ENCODE data around the gene SNX11.

SNX11 gene

DNA sequence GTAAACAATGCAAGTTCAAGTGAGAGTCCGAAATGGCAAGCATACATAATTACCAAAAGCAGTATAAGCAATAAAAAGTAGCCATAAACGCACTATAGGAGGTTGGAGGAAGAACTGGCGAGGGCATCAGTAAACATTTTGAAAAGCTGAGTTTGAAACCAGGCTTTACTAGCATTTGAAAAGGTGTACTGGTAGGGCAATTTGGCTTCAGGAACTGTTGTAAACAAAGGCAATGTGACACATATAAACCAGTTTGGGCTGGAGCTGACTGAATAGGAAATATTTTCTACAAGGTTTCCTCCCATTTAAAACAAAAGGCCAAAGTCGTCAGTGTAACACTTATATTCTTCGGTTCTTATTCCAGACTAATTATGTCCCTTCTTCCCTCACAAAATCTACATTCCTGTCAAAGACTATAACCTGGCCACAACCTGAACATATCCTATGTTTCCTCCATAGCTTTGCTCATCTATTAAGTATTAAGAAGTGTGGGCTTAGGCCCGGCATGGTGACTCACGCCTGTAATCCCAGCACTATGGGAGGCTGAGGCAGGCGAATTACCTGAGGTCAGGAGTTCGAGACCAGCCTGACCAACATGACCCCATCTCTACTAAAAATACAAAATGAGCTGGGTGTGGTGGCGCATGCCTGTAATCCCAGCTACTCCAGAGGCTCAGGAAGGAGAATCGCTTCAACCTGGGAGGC is 14.1 kb upstream of the SNX11 start:
- DNase-seq (ENCODE audit: low spot score) (no peak), FAIRE-seq (no peak)

DNA sequence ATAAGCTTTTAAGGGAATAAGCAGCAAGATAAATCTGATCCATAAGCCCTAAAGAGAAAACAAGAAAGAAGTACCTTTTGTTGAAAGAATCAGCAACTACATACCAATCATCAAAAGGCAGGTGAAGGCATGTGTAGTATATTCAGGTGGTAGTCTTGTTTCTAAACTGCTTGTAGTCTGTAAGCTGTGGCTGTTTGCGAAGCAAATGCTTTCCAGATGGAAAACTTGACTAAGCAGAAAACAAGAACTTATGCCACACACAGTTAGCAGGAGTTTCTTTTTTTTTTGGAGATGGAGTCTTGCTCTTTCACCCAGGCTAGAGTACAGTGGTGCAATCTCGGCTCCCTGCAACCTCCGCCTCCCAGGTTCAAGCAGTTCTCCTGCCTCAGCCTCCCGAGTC is 12.0 kb upstream of the SNX11 start:
- DNase-seq (ENCODE audit: low spot score) (no peak), FAIRE-seq (no peak)

DNA sequence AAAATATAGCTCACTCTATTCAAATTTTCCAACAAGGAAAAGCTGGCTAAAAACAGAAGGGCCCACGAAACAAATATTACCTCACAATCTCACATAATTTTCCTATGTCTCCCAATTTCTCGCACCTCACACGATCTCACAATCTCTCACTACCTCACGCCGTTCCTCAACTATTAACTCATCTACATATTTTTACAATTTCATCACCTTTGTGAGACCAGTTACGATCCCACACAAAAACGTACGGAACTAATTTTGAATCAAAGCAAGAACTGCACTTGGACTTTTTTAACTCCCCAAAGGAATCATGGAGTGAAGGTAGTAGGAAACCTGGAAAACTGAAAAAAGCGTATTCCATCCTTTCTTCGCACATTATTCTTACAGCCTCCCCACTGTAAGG is 7.4 kb upstream of the SNX11 start:
- no peak for DNase-seq (ENCODE audit: low spot score)
- no peak for FAIRE-seq

DNA sequence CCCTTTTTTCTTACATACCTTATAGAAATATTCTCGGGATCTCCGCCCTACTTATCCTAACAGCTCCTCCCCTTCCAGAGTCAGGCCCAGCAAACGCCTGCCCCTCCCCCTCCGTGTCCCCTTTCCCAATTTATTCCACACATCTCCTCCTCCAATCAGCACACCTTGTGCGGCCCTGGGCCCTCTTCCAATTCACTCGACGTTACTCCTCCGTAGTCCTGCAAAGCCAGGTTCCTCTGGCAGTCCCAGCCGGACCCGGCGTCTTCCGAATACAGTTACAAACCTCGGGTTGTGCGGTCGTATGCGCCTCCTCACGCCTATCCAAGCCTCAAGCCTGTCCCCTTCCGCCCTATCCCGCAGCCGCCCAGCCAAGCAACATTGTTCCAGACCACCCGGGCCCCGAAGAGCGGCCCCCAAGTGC is 7.0 kb upstream of the SNX11 start:
- FAIRE-seq (no peak), DNase-seq (ENCODE audit: low spot score) (peak; percentile 64)

DNA sequence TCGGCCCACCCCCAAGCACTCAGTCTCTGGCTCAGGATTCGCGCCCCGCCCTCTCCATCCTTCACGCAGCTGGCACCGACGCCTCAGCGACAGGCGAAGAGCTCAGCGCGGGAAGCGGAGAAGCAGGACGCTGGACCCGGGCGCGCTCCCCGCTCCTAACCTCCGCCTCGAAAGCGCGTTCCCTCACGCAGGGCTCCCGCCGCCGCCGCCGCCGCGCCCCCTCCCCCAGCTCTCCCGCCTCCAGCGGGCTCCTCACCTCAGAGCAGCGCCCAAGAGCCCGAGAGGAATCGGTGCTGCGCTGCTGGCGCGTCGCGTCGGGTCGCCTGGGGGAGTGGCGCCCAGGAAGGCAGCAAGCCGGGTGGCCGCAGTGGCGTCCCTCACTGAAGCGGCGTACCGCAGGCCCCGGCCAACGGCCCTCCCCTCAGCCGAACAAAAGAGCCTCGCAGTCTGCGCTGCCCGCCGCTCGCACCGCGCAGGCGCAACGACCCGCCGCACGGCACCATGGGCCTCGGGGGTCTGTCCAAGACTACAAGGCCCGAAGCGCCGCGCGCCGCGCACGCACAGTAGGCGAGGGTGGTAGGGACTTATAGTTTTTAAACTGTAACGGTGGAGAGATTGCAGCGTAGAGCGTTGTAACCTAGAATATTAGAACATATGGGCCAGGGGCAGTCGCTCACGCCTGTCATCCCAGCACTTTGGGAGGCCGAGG is 6.4 kb upstream of the SNX11 start, which contains the start of gene CBX1:
Gene CBX1, minus strand, starts transcription at position 467 of the 709 bp plus-strand sequence. CDS start 24,474 bp downstream, outside the sequence.
- no peak for FAIRE-seq
- DNase-seq (ENCODE audit: low spot score) = peak; percentile 95

DNA sequence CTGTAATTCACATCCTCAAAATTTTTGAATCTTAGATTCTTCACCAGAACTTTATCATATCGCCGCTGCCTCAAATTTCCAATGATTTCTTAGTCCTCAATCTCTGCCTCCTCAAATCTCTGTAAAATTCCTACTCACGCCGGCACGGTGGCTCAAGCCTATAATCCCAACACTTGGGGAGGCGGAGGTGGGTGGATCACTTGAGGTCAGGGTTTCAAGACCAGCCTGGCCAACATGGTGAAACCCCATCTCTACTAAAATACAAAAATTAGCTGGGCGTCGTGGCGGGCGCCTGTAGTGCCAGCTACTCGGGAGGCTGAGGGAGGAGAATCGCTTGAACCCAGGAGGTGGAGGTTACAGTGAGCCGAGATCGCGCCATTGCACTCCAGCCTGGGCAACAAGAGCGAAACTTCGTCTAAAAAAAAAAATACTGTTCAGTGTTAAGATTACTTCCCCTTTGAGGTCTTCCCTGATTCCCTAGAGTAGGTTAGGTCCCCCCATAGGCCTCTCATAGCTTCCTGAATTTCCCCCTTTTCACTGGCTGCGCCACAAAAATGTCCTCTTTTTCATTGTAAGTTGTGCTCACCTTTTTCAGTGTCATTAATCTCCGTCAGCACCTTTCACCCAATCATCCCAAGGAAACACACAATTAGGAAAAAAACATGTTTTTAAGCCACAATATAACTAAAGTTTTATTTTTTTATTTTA is 5.4 kb upstream of the SNX11 start:
- DNase-seq (ENCODE audit: low spot score) = no peak
- FAIRE-seq = no peak

DNA sequence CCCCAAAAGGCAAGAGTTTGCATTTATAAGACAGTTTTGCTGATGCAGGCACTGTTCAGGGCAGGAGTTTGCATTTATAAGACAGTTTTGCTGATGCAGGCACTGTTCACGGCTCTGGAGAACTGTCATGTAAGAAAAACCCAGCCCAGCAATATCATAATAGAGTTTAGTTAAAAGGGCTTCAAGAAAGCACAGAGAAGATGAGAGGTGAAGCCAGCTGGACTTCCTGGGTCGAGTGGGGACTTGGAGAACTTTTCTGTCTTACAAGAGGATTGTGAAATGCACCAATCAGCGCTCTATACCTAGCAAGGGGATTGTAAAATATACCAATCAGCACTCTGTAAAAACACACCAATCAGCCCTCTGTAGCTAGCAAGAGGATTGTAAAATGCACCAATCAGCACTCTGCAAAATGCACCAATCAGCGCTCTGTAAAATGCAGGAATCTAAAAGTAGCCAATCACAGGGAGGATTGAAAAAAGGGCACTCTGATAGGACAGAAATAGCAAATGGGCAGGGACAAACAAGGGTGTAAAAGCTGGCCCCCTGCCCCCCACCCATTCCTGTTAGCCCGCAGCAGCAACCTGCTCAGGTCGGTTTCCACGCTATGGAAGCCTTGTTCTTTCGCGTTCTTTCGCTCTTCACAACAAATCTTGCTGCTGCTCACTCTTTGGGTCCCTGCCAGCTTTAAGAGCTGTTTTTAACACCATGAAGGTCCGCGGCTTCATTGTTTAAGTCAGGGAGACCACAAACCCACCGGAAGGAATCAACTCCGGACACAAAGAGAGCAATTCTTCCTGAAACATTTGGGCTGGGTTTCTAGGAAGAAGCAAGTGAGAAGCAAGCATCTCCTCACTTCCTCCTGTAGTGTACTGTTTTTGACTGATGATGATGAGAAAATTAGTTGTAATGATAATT is 4.5 kb upstream of the SNX11 start:
- no peak for FAIRE-seq
- no peak for DNase-seq (ENCODE audit: low spot score)

DNA sequence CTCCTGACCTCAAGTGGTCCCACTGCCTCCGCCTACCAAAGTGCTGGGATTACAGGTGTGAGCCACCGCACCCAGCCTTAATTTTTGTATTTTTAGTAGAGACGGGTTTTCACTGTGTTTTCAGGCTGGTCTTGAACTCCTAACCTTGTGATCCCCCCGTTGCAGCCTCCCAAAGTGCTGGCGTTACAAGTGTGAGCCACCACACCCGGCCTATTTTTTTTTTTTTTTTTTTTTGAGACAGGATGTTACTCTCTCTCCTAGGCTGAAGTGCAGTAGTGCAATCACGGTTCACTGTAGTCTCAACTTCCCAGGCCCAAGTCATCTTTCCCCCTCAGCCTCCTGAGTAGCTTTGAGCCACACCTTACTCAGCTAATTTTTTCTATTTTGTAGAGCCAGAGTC is 3.1 kb upstream of the SNX11 start:
- no peak for FAIRE-seq

DNA sequence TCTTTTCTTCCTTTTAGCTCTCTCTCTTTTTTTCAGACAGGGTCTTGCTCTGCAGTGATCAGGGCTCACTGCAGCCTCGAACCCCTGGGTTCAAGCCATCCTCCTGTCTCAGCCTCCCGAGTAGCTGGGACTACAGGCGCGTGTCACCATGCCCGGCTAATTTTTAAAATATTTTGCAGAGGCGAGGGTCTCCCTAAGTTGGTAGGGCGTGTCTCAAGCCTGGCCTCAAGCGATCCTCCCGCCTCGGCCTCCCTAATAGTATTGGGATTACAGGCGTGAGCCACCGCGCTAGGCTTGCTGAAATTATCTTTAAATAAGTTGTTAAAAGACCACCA is 797 bp upstream of the SNX11 start:
- DNase-seq (ENCODE audit: low spot score) (no peak), FAIRE-seq (no peak)

More for the DNA sequence above, 3.1 kb upstream of the SNX11 start:
- DNase-seq (ENCODE audit: low spot score) = no peak

DNA sequence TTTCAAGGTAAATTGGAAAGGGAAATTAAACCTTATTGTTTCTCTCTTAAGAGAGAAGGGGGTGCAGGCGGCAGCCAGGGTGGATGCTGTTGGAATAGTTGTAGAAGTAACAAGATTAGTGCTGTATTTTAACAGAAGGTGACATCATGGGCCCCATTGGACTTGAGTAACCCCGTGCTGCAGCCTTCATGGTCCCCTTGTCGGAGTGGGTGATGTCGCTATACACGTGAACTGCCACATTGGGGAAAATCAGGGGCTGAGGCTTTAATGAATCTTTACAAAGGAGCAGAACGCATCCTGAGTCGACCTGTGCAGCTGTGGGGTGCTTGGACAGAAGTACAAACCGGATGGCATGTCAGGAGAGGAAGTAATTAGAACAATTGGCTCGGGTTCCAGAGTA is 3.2 kb downstream of the SNX11 start:
- FAIRE-seq = no peak
- DNase-seq (ENCODE audit: low spot score) = no peak

DNA sequence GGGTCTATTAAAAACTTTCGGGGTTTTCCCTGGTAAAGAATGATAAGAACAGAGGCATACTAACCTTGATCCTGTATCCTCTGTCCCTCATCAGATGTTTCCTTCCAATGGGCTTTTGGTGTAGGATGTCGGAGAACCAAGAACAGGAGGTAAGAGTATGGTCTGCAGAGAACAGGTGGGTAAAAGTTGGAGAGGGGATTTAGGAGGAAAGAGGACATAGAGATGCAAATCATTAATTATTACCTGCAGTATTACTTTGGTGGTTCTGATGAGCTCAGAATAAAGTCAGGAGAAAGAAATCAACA is 4.3 kb downstream of the SNX11 start:
- no peak for FAIRE-seq
- DNase-seq (ENCODE audit: low spot score) = no peak

DNA sequence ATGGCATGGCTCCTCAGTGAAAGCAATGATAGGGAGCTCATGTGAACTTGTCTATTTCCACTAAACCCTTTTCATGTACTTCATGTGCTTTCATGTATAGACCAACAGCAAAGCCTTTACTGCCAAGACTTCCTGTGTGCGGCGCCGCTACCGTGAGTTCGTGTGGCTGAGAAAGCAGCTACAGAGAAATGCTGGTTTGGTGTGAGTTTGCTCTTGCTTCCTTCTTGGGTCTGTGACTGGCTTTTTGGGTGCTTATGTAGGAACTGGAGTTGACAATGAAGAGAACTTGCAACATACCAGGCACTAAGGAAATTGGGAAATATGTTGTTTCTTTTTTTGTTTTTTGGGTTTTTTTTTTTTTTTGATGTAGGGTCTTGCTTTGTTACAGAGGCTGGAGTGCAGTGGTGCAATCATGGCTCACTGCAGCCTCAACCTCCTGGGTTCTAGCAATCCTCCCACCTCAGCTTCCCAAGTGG is 5.7 kb downstream of the SNX11 start:
- DNase-seq (ENCODE audit: low spot score) = no peak
- no peak for FAIRE-seq

DNA sequence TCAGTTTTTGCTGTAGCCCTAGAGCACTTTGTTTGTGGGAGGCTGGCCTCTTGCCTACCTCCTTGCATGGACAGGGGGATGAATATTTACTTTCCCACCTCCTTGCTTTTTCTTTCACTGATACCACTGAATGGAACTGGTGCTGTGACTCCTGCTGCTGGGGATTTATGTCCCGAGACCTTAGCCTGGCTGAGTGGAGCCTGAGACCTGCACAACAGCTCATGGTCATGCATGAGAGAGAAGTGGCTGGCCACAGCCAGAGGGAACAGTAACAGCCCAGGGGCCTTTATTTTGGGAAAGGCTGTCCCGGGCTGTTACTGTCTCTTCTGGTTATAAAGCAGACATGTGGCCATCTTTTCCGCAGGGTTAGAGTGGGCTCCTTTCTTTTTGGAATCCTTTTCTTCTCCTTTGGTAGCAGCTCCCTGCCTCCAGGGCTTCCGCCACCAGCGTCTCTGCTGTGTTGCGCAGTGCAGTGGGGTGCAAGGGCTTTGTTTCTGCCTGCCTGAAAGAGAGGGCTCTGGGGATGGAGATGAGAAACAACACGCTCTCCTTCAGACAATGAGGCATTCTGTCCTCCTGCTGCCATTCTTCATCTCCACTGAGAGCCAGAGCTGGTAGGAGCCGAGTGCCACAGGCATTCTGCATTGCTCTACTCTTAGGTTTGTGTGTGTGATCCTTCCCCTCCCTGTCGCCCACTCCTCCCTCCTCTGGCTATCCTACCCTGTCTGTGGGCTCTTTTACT is 14.5 kb downstream of the SNX11 start:
- no peak for DNase-seq (ENCODE audit: low spot score)
- no peak for FAIRE-seq

DNA sequence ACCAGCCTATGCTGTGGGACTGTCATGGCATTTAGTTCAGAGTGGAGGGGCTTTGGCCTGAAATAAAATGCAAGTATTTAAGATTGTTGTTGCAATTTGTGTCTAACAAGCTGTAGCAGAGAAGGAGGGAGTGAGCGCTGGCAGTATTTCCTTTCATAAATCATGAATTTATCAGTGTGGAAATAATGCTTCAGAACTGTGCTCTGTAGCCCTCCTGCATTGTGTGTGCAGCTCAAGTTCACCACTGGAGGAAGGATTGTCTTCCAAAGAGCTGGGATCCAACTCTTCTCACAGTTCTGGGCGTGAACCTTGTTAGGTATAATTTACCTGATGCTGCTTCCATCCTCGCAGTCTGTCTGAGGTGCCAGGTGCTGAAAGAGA is 15.1 kb downstream of the SNX11 start:
- DNase-seq (ENCODE audit: low spot score) = no peak
- no peak for FAIRE-seq

DNA sequence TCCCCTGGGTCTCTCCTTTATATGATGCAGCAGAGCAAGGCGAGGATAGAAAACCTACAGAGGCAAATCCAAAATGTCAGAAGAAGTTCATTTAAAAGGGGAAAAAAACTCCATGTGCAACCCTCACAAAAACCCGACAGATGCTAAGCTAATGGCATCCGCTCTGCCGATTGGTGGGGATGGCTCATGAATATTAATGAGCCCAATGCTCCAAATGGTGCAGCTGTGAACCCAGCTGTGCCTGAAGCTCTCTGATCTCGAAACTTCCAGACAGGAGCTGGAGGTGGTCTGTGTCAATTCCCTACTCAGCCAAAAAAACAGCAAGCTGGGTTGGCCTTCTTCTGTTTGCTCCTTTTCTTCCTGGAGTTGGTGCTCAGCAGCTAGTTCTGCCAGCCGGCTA is 15.5 kb downstream of the SNX11 start:
- no peak for DNase-seq (ENCODE audit: low spot score)
- no peak for FAIRE-seq

DNA sequence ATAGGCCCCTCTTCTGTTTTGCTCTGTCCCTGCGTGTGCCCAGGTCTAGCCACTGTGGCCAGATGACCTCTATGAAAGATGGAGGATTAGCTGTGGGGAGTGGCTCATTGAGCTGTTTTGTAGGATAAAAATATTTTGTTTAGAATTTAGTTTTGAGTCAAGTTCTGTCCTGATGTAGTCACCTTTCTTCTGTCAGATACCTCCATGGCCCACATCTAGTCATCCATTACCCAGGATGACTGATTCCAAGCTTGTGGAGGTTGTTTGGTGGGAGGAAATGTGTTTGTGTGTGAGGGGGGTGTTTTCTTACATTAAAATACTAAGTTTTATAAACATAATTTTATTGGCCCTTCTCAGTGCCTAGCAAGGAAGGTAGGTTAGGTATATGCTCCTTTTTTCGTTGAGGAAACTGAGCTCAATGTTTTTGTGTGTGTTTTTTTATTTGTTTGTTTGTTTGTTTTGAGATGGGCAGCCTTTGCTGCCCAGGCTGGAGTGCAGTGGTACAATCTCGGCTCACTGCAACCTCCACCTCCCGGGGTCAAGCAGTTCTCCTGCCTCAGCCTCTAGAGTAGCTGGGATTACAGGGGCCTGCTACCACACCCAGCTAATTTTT is 16.3 kb downstream of the SNX11 start:
- FAIRE-seq = no peak

DNA sequence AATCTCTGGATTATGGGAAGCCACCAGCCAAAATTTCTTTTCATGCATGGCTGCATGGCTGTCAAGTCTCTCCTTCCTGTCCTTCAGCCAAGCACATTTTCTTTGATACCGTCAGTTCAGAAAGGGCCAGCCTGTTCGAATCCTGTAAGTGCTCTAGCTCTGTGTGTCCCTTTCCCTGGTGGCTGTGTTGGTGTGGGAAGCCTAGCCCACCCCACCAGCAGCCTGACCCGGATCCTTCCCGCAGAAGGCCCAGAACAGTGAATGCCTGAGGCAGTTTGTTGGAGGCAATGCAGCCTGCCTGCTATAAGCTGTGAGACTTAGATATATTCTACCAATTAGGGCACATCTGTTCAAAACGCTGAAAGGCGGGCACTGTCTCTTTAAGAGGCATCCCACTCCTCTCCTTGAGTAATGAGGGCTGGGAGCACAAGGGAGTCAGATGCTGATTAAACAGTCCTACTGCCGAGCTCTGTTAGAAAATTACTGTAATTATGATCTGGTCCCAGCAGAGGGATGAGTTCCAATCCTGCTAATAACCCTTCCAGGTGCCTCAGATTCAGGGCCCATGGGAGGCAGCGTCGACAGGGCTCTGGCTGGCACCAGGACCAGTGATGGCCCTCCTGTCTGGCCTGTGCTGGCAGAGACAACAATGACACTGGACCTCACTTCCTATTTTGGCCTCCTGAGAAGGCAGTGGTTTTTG is 18.4 kb downstream of the SNX11 start:
- DNase-seq (ENCODE audit: low spot score) (no peak), FAIRE-seq (no peak)

More for the DNA sequence above, 16.3 kb downstream of the SNX11 start:
- no peak for DNase-seq (ENCODE audit: low spot score)

DNA sequence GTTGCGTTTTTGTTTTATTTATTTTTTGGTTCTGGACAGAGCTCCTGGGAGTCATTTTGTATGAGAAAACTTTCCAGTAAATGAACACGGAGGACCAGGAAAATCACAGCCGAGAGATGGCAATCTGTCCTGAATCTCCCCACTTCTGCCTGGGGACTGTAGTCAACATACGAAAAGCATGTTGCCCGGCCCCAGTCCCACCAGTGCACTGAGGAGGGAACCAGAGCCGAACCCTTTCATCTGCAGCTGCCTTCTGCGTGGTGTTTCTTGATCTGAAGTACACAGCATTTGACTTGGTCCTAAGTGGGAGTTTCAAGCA is 18.9 kb downstream of the SNX11 start:
- FAIRE-seq = no peak
- no peak for DNase-seq (ENCODE audit: low spot score)

DNA sequence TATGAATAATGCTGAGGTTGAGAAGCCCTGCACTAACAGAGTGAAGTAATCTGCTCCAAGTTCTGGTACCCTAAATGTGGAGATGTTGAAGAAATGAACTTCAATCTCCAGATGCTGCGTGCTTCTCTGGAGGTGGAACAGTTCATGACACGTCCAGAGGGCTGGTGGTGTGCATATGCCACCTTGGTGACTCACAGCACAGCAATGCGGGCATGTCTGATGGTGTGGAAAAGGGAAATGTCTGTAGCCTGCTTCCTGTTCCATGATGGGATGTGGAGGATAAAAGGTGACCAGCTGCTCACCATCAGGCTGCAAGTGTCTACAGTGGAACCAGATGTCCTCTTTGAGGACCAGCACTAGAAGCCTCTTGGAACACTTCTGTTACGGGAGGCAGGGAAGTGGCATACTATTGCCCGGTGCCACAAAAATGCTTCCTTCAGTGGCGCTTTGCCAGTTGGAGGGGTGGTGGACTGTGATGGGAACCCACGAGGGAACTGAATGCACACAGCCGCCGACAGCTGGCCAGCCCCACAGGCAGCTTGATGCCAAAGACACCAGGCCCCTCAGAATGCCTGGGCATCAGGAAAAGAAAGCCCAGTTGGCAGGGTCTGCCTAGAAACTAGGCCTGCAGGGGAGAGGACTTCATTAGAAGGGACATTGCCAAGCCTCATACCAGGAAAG is 19.9 kb downstream of the SNX11 start:
- FAIRE-seq = peak; percentile 98
- peak; percentile 88 for DNase-seq (ENCODE audit: low spot score)
